IMR-90 (cell line): ENCODE data around the gene GAL3ST1. TPM values are rescaled to one million over a fixed set of nuclear protein-coding genes. Genes with fewer than 3 reads are reported as not detected.
"Not testable (repeated sequence)": the region's sequence is repeated elsewhere in the genome, so short reads cannot be mapped to it uniquely, and the experiment has no call there.

ENCODE experiments used
- ATAC-seq: fragments of 200-7000 bp; cut with Tn5 transposase; 2 replicates; pipeline ENCODE4 v1.9.1; 2020; ENCODE audit warnings: low read depth, mild to moderate bottlenecking, moderate library complexity
- BruUV-seq: library from RNA; stranded (reverse); fragments of 400-500 nt; replicated peaks from 2 replicates; lab custom pipeline; 2021; lab: Mats Ljungman, UMichigan
- CTCF ChIA-PET: fragments of 300-600 bp; formaldehyde crosslinking; extraction: SDS; loops from one replicate; lab custom pipeline; 2021; ENCODE audit warnings: antibody characterized with exemption; lab: Yijun Ruan, JAX
- POLR2A ChIA-PET: fragments of 300-600 bp; sonication (Branson Sonifier 250); formaldehyde crosslinking; loops from one replicate; lab custom pipeline; 2022; ENCODE audit warnings: antibody characterized with exemption; ENCODE audit not compliant: unreplicated experiment; lab: Charles Lee
- DNase-seq: peaks from one replicate; pipeline ENCODE4 v3.0.0; 2013
- H2AFZ ChIP-seq: replicated peaks from 2 replicates; pipeline ENCODE3; 2013; ENCODE audit warnings: low read length, mild to moderate bottlenecking; ENCODE audit not compliant: poor library complexity
- H2AK5ac ChIP-seq: 2 replicates; pipeline ENCODE4 v1.6.1; 2013; ENCODE audit warnings: low read depth, low read length, inconsistent platforms
- H2AK9ac ChIP-seq: replicated peaks from 2 replicates; pipeline ENCODE3; 2013; ENCODE audit warnings: mild to moderate bottlenecking, low read depth, low read length, moderate library complexity; ENCODE audit not compliant: poor library complexity
- H2BK120ac ChIP-seq: 2 replicates; pipeline ENCODE4 v1.6.1; 2013; ENCODE audit warnings: low read depth, low read length, inconsistent platforms
- H2BK15ac ChIP-seq: 3 replicates; pipeline ENCODE4 v1.6.1; 2013; ENCODE audit warnings: low read depth, low read length, inconsistent platforms
- H2BK20ac ChIP-seq: 2 replicates; pipeline ENCODE4 v1.6.1; 2013; ENCODE audit warnings: low read depth, mild to moderate bottlenecking, inconsistent platforms, low read length, moderate library complexity
- H2BK5ac ChIP-seq: 2 replicates; pipeline ENCODE4 v1.6.1; 2013; ENCODE audit warnings: mild to moderate bottlenecking, low read depth, low read length, inconsistent platforms; ENCODE audit not compliant: poor library complexity, severe bottlenecking
- H3K14ac ChIP-seq: replicated peaks from 2 replicates; pipeline ENCODE4 v1.6.1; 2013; ENCODE audit warnings: low read depth, low read length, inconsistent platforms
- H3K18ac ChIP-seq: 2 replicates; pipeline ENCODE4 v1.6.1; 2013; ENCODE audit warnings: low read depth, low read length, control low read depth
- H3K23ac ChIP-seq: 2 replicates; pipeline ENCODE4 v1.6.1; 2013; ENCODE audit warnings: low read depth, low read length, inconsistent platforms
- H3K27ac ChIP-seq: 2 replicates; pipeline ENCODE4 v1.5.1; 2013; ENCODE audit warnings: mild to moderate bottlenecking, control low read depth, low read length; ENCODE audit not compliant: insufficient read depth
- H3K27me3 ChIP-seq: 2 replicates; pipeline ENCODE4 v1.6.1; 2013; ENCODE audit warnings: low read length; ENCODE audit not compliant: control insufficient read depth, insufficient read depth
- H3K36me3 ChIP-seq: 2 replicates; pipeline ENCODE4 v1.6.1; 2013; ENCODE audit warnings: low read length, mixed read lengths; ENCODE audit not compliant: control insufficient read depth, insufficient read depth
- H3K4ac ChIP-seq: 2 replicates; pipeline ENCODE4 v1.6.1; 2013; ENCODE audit warnings: low read depth, low read length, inconsistent platforms
- H3K4me1 ChIP-seq: 2 replicates; pipeline ENCODE4 v1.6.1; 2013; ENCODE audit warnings: low read length, mixed read lengths; ENCODE audit not compliant: control insufficient read depth, insufficient read depth
- H3K4me2 ChIP-seq: 2 replicates; pipeline ENCODE4 v1.6.1; 2013; ENCODE audit warnings: low read depth, mild to moderate bottlenecking, control low read depth, low read length, moderate library complexity
- H3K4me3 ChIP-seq: 2 replicates; pipeline ENCODE4 v1.5.1; 2013; ENCODE audit warnings: low read depth, mild to moderate bottlenecking, control low read depth, low read length, moderate library complexity; ENCODE audit not compliant: insufficient read depth
- H3K56ac ChIP-seq: 2 replicates; pipeline ENCODE4 v1.6.1; 2013; ENCODE audit warnings: low read length, inconsistent platforms; ENCODE audit not compliant: insufficient read depth; ENCODE audit errors: extremely low read depth
- H3K79me1 ChIP-seq, 2 experiments: 2 replicates each; pipeline ENCODE4 v1.6.1; 2013; ENCODE audit warnings: low read length in 2 of 2, inconsistent platforms in 1 of 2, low read depth in 1 of 2
- H3K9ac ChIP-seq: 2 replicates; pipeline ENCODE4 v1.6.1; 2013; ENCODE audit warnings: low read depth, low read length, control low read depth
- H3K9me1 ChIP-seq: 2 replicates; pipeline ENCODE4 v1.6.1; 2013; ENCODE audit warnings: low read length, inconsistent platforms; ENCODE audit not compliant: insufficient read depth
- H3K9me3 ChIP-seq: 2 replicates; pipeline ENCODE4 v1.6.1; 2013; ENCODE audit warnings: low read length; ENCODE audit not compliant: control insufficient read depth, insufficient read depth
- H4K20me1 ChIP-seq: 2 replicates; pipeline ENCODE4 v1.6.1; 2013; ENCODE audit warnings: low read length, inconsistent platforms; ENCODE audit not compliant: insufficient read depth
- H4K5ac ChIP-seq: 2 replicates; pipeline ENCODE4 v1.6.1; 2013; ENCODE audit warnings: mild to moderate bottlenecking, low read depth, low read length, control low read depth
- H4K8ac ChIP-seq, 2 experiments: 2 replicates each; pipeline ENCODE4 v1.6.1; 2013; ENCODE audit warnings: low read depth in 2 of 2, low read length in 2 of 2, control low read depth in 1 of 2, inconsistent platforms in 1 of 2
- H4K91ac ChIP-seq: 2 replicates; pipeline ENCODE4 v1.6.1; 2013; ENCODE audit warnings: low read depth, low read length, inconsistent platforms; ENCODE audit not compliant: insufficient read depth
- WGBS, 2 experiments: methylation state at CpG; one replicate each; pipeline versions ENCODE4 v1.1.5 to v1.1.7; 2013; ENCODE audit warnings: missing lambda C conversion rate in 2 of 2; ENCODE audit not compliant: insufficient read length in 1 of 2; ENCODE audit errors: extremely low coverage in 2 of 2; 5-methylcytosine and 5-hydroxymethylcytosine counted together
- dilution Hi-C: fragments of 300-500 bp; cut with HindIII; formaldehyde crosslinking; loops from one replicate; pipeline ENCODE4 v1.14.3; 2018; ENCODE audit warnings: low sequenced_read_pairs; ENCODE audit not compliant: unreplicated experiment
- in situ Hi-C: fragments of 300-500 bp; cut with MboI; formaldehyde crosslinking; loops from 3 replicates; pipeline ENCODE4 v1.14.3; 2019; ENCODE audit warnings: low sequenced_read_pairs, inconsistent platforms, mixed read lengths
- intact Hi-C: fragments of 100-400 bp; cut with micrococcal nuclease; formaldehyde crosslinking; loops from 2 replicates; pipeline ENCODE4 v1.10.0; 2022
- polyA plus RNA-seq, 3 experiments: library from polyadenylated mRNA; depleted of rRNA; stranded (reverse); fragments of >200 nt; gene quantifications; 2 replicates each; pipeline ENCODE4 v1.2.3, GENCODE V29; 2012; ENCODE audit warnings: low replicate concordance in 1 of 3
- total RNA-seq: library from RNA; depleted of rRNA; stranded (reverse); fragments of >200 nt; gene quantifications from 2 replicates; pipeline ENCODE4 v1.2.3, GENCODE V29; 2012

GAL3ST1 gene
- total and polyA plus RNA-seq, 2 of the 4 experiments (the other 2 are of a cell fraction): not detected

DNA sequence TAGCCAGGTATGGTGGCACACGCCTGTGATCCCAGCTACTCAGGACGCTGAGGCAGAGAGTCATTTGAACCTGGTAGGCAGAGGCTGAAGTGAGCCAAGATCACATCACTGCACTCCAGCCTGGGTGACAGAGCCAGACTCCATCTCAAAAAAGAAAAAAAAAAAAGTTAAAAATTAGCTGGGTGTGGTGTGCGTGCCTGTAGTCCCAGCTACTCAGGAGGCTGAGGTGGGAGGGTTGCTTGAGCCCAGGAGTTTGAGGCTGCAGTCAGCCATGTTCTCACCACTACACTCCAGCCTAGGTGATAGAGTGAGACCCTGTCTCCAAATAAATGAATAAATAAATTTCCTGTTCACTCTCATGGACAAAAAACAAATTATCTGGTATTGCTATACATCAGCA is 33.0 kb downstream of the GAL3ST1 start:
- in situ Hi-C loops: not testable (repeated sequence)

More for the DNA sequence above, 33.0 kb downstream of the GAL3ST1 start:
- intact Hi-C loops: loop anchor here (1.0 kb wide), 1 partner anchor 23 kb away; no protein-coding TSS in a partner anchor
- BruUV-seq, H4K20me1 ChIP-seq, CTCF ChIA-PET, H3K9me1 ChIP-seq, H4K8ac ChIP-seq, H3K9ac ChIP-seq, dilution Hi-C loops, H3K18ac ChIP-seq, H3K36me3 ChIP-seq, H3K4me1 ChIP-seq, H2BK20ac ChIP-seq, H3K4me2 ChIP-seq, H4K91ac ChIP-seq, H3K79me1 ChIP-seq, ATAC-seq, H2AK9ac ChIP-seq, H2BK120ac ChIP-seq, H4K5ac ChIP-seq, H3K4me3 ChIP-seq, H2BK5ac ChIP-seq, H2AK5ac ChIP-seq, H3K14ac ChIP-seq, H2AFZ ChIP-seq, H3K9me3 ChIP-seq, H3K4ac ChIP-seq, H3K56ac ChIP-seq, H3K27ac ChIP-seq, H3K23ac ChIP-seq, H2BK15ac ChIP-seq, DNase-seq: not testable (repeated sequence)
- peaks cover 35% of the 10 kb centered on the region for H3K27me3 ChIP-seq
- no CpG with 5 or more reads among the region's 3 CpGs for WGBS, 2 experiments
- POLR2A ChIA-PET: interaction anchor here (0.6 kb wide), 1 partner anchor 10 kb away, joined by 4 read pairs; no protein-coding TSS in a partner anchor
